Gastroesophageal sphincter (tissue), 4 donors: ENCODE data around the gene GYG1. TPM values are rescaled to one million over a fixed set of nuclear protein-coding genes. Genes with fewer than 3 reads are reported as not detected.

Source experiments
- ATAC-seq: fragments of 150-250 bp; one replicate; pipeline ENCODE4 v1.9.1; 2016; ENCODE audit warnings: mild to moderate bottlenecking, moderate library complexity
- H3K27ac ChIP-seq, 4 donors: fragments of 200-600 bp; sonication (generic) in 3 of 4; 1 replicate in 3 of 4; 2 replicates in 1 of 4; pipeline ENCODE4 v1.5.1; 2016 to 2019
- H3K27me3 ChIP-seq: fragments of 200-600 bp; sonication (generic); one replicate; pipeline ENCODE4 v1.5.1; 2019
- H3K36me3 ChIP-seq, 2 donors: fragments of 200-600 bp; sonication (generic); one replicate each; pipeline ENCODE4 v1.5.1; 2019; ENCODE audit warnings: control low read depth in 1 of 2
- H3K4me1 ChIP-seq, 3 donors: fragments of 200-600 bp; sonication (generic); 1 replicate in 2 of 3; 2 replicates in 1 of 3; pipeline ENCODE4 v1.5.1; 2016 to 2019; ENCODE audit warnings: control low read depth in 2 of 3
- H3K4me3 ChIP-seq, 2 donors: fragments of 200-600 bp; sonication (generic); one replicate each; pipeline ENCODE4 v1.5.1; 2019; ENCODE audit warnings: mild to moderate bottlenecking in 1 of 2, moderate library complexity in 1 of 2
- H3K9me3 ChIP-seq, 3 donors: fragments of 200-600 bp; sonication (generic); one replicate each; pipeline ENCODE4 v1.5.1; 2017 to 2019; ENCODE audit warnings: control low read depth in 2 of 3
- CTCF ChIP-seq, 4 experiments: fragments of 200-600 bp in 2 of 4; fragments of 450-650 bp in 2 of 4; sonication (generic) in 1 of 4; IDR thresholded peaks; one replicate each; pipeline ENCODE4 v1.5.1; 2017 to 2019; ENCODE audit warnings: antibody characterized with exemption in 4 of 4, mild to moderate bottlenecking in 2 of 4, moderate library complexity in 2 of 4
- EP300 ChIP-seq: sonication (generic); formaldehyde crosslinking; IDR thresholded peaks from one replicate; pipeline ENCODE4 v1.6.1; 2017; ENCODE audit warnings: antibody characterized with exemption, mild to moderate bottlenecking
- POLR2A ChIP-seq, 2 donors: fragments of 450-650 bp; IDR thresholded peaks; one replicate each; pipeline ENCODE4 v1.6.1; 2017; ENCODE audit warnings: antibody characterized with exemption in 2 of 2, mild to moderate bottlenecking in 2 of 2, moderate library complexity in 1 of 2
- POLR2AphosphoS5 ChIP-seq: sonication (generic); formaldehyde crosslinking; IDR thresholded peaks from one replicate; pipeline ENCODE4 v1.6.1; 2017; ENCODE audit warnings: antibody characterized with exemption
- WGBS, 2 donors: methylation state at CpG; one replicate each; pipeline ENCODE4 v1.1.5; 2018; ENCODE audit warnings: low coverage in 1 of 2; 5-methylcytosine and 5-hydroxymethylcytosine counted together
- total RNA-seq, 4 donors: library from RNA; depleted of rRNA; stranded (reverse); fragments of >200 nt; gene quantifications; one replicate each; pipeline ENCODE4 v1.1.0, GENCODE V29; 2016

GYG1 gene
- total RNA-seq, 4 donors from 2014 or later, result 117 to 883 (median 126) TPM

GRCh38 chr3:149037684-149038083 is 46.3 kb downstream of the GYG1 start:
- H3K36me3 ChIP-seq, result peaks cover 0 to 65% of the 10 kb centered on the region in 2 donors
- H3K9me3 ChIP-seq, result no peaks in the 10 kb centered on the region
- H3K4me3 ChIP-seq, result no peak overlapping the region
- WGBS, 2 donors, result 81 to 84% methylated on average over 4 of the region's 4 CpGs
- TF ChIP-seq POLR2AphosphoS5 (no peak), EP300 (no peak), CTCF (IDR thresholded peaks at IDR 0.05) (no peak), POLR2A (IDR thresholded peaks at IDR 0.05) (no peak)
- peaks cover 0 to 7% (median 0%) of the 10 kb centered on the region in 3 donors for H3K4me1 ChIP-seq
- H3K27ac ChIP-seq, result no peak overlapping the region
- no peak for ATAC-seq
- no peaks in the 10 kb centered on the region for H3K27me3 ChIP-seq

- Histone ChIP-seq H3K36me3 (peaks cover 0 to 65% of the 10 kb centered on the region in 2 donors), H3K9me3 (no peaks in the 10 kb centered on the region), H3K4me3 (no peak overlapping the region), H3K4me1 (peaks cover 0 to 7% (median 0%) of the 10 kb centered on the region in 3 donors), H3K27me3 (no peaks in the 10 kb centered on the region), H3K27ac (no peak overlapping the region)
- no peak for TF ChIP-seq CTCF (IDR thresholded peaks at IDR 0.05)
- TF ChIP-seq EP300, result no peak
- no peak for TF ChIP-seq POLR2AphosphoS5
- no peak for TF ChIP-seq POLR2A (IDR thresholded peaks at IDR 0.05)
- no peak for ATAC-seq
- WGBS, 2 donors, result 33 to 61% methylated on average over 1 to 2 of the region's 2 CpGs
Measured at GRCh38 chr3:149038322-149038721, 47.0 kb downstream of the GYG1 start.

GRCh38 chr3:149042789-149043386 is 51.5 kb downstream of the GYG1 start:
- 33 to 79% methylated on average over 1 of the region's 1 CpG for WGBS, 2 donors
- Histone ChIP-seq H3K4me1 (peaks cover 0 to 2% (median 0%) of the 10 kb centered on the region in 3 donors), H3K27ac (no peak overlapping the region), H3K9me3 (no peaks in the 10 kb centered on the region), H3K4me3 (no peak overlapping the region), H3K27me3 (no peaks in the 10 kb centered on the region), H3K36me3 (peaks cover 0 to 75% of the 10 kb centered on the region in 2 donors)
- no peak for ATAC-seq
- TF ChIP-seq EP300 (no peak), POLR2A (IDR thresholded peaks at IDR 0.05) (no peak), POLR2AphosphoS5 (no peak), CTCF (IDR thresholded peaks at IDR 0.05) (no peak)

- Histone ChIP-seq H3K4me1 (peaks cover 0 to 2% (median 0%) of the 10 kb centered on the region in 3 donors), H3K27me3 (no peaks in the 10 kb centered on the region), H3K9me3 (no peaks in the 10 kb centered on the region), H3K27ac (no peak overlapping the region), H3K4me3 (no peak overlapping the region), H3K36me3 (peaks cover 0 to 71% of the 10 kb centered on the region in 2 donors)
- 91 to 94% methylated on average over 4 to 5 of the region's 5 CpGs for WGBS, 2 donors
- ATAC-seq, result no peak
- no peak for TF ChIP-seq EP300
- TF ChIP-seq POLR2AphosphoS5, result no peak
- TF ChIP-seq POLR2A (IDR thresholded peaks at IDR 0.05), result no peak
- no peak for TF ChIP-seq CTCF (IDR thresholded peaks at IDR 0.05)
Measured at GRCh38 chr3:149044339-149045083, 53.2 kb downstream of the GYG1 start.
